Neural crest cell (in vitro differentiated cells): ENCODE measurements around the gene PDX1. TPM values are rescaled to one million over a fixed set of nuclear protein-coding genes. Genes with fewer than 3 reads are reported as not detected.

Experiments
- DNase-seq: peaks from one replicate; pipeline ENCODE4 v3.0.0; 2021; ENCODE audit warnings: low read depth, mixed read lengths, low spot score
- H3K27ac Mint-ChIP-seq: one replicate; pipeline ENCODE4 v1.8.0; 2021; ENCODE audit warnings: mild to moderate bottlenecking, mixed read lengths; ENCODE audit not compliant: unreplicated experiment
- H3K27me3 Mint-ChIP-seq: 2 replicates; pipeline ENCODE4 v1.8.0; 2021; ENCODE audit warnings: low read depth, mild to moderate bottlenecking, mixed read lengths
- H3K36me3 Mint-ChIP-seq: 2 replicates; pipeline ENCODE4 v1.8.0; 2021; ENCODE audit warnings: low read depth, mild to moderate bottlenecking, mixed read lengths
- H3K4me1 Mint-ChIP-seq: 2 replicates; pipeline ENCODE4 v1.8.0; 2021; ENCODE audit warnings: mixed read lengths
- H3K4me3 Mint-ChIP-seq: one replicate; pipeline ENCODE4 v1.8.0; 2021; ENCODE audit warnings: mild to moderate bottlenecking, mixed read lengths
- H3K9me3 Mint-ChIP-seq: 2 replicates; pipeline ENCODE4 v1.8.0; 2021; ENCODE audit warnings: mixed read lengths
- CTCF ChIP-seq: fragments of 200-600 bp; sonication (generic); conservative IDR thresholded peaks from 2 replicates; pipeline ENCODE4 v1.5.0; 2021; ENCODE audit warnings: antibody characterized with exemption, mild to moderate bottlenecking
- total RNA-seq: library from RNA; stranded (reverse); gene quantifications from 2 replicates; pipeline ENCODE4 v1.2.1, GENCODE V29; 2021

The PDX1 gene
- total RNA-seq, 1 donor from 2014 or later: not detected

GRCh38 chr13:27933580-27934328 lies 14.0 kb downstream of the PDX1 start:
- no peaks in the 10 kb centered on the region for H3K4me1 Mint-ChIP-seq
- H3K4me3 Mint-ChIP-seq: no peak overlapping the region
- DNase-seq: no peak
- no peak overlapping the region for H3K27ac Mint-ChIP-seq
- TF ChIP-seq CTCF: no peak
- peaks cover 63% of the 10 kb centered on the region for H3K27me3 Mint-ChIP-seq
- no peaks in the 10 kb centered on the region for H3K9me3 Mint-ChIP-seq
- peaks cover 6% of the 10 kb centered on the region for H3K36me3 Mint-ChIP-seq

- H3K9me3 Mint-ChIP-seq: no peaks in the 10 kb centered on the region
- no peak for TF ChIP-seq CTCF
- H3K4me1 Mint-ChIP-seq: no peaks in the 10 kb centered on the region
- H3K36me3 Mint-ChIP-seq: no peaks in the 10 kb centered on the region
- H3K4me3 Mint-ChIP-seq: no peak overlapping the region
- peaks cover 70% of the 10 kb centered on the region for H3K27me3 Mint-ChIP-seq
- no peak for DNase-seq
- no peak overlapping the region for H3K27ac Mint-ChIP-seq
Measured at GRCh38 chr13:27942972-27943371, 23.2 kb downstream of the PDX1 start.

GRCh38 chr13:27952876-27953675 lies 33.3 kb downstream of the PDX1 start:
- H3K27me3 Mint-ChIP-seq: peaks cover 94% of the 10 kb centered on the region
- no peaks in the 10 kb centered on the region for H3K4me1 Mint-ChIP-seq
- peaks cover 3% of the 10 kb centered on the region for H3K9me3 Mint-ChIP-seq
- no peak overlapping the region for H3K27ac Mint-ChIP-seq
- peak overlapping the region; percentile 79 for H3K4me3 Mint-ChIP-seq
- H3K36me3 Mint-ChIP-seq: no peaks in the 10 kb centered on the region
- TF ChIP-seq CTCF: no peak
- no peak for DNase-seq

GRCh38 chr13:27953676-27954405 lies 34.0 kb downstream of the PDX1 start:
- H3K27me3 Mint-ChIP-seq: peaks cover 95% of the 10 kb centered on the region
- peaks cover 3% of the 10 kb centered on the region for H3K9me3 Mint-ChIP-seq
- H3K27ac Mint-ChIP-seq: no peak overlapping the region
- peak; percentile 94 for TF ChIP-seq CTCF
- no peaks in the 10 kb centered on the region for H3K36me3 Mint-ChIP-seq
- no peaks in the 10 kb centered on the region for H3K4me1 Mint-ChIP-seq
- peak; percentile 86 for DNase-seq
- H3K4me3 Mint-ChIP-seq: peak overlapping the region; percentile 81

- Mint-ChIP-seq H3K9me3 (peaks cover 3% of the 10 kb centered on the region), H3K36me3 (no peaks in the 10 kb centered on the region), H3K4me3 (no peak overlapping the region), H3K27me3 (peaks cover 95% of the 10 kb centered on the region), H3K4me1 (no peaks in the 10 kb centered on the region), H3K27ac (no peak overlapping the region)
- TF ChIP-seq CTCF: no peak
- DNase-seq: no peak
Measured at GRCh38 chr13:27954406-27954851, 34.6 kb downstream of the PDX1 start.
